Neural cell (in vitro differentiated cells): ENCODE results near the gene TAF1L. TPM values are rescaled to one million over a fixed set of nuclear protein-coding genes. Genes with fewer than 3 reads are reported as not detected.

Experiments used
- H2AFZ ChIP-seq: fragments of 200-600, 300-800 bp; sonication (generic), shearing (Covaris generic); 2 replicates; pipeline ENCODE4 v1.6.0; 2014; ENCODE audit warnings: low read depth, mild to moderate bottlenecking, antibody characterized with exemption, low read length, moderate library complexity
- H3F3A ChIP-seq: fragments of 200-600 bp; shearing (Covaris generic); 2 replicates; pipeline ENCODE4 v1.6.1; 2016; ENCODE audit warnings: mild to moderate bottlenecking, moderate library complexity, mixed read lengths, antibody characterized with exemption, low read length; ENCODE audit not compliant: insufficient read depth, poor library complexity, severe bottlenecking
- H3K27ac ChIP-seq: fragments of 200-600, 300-800 bp; sonication (generic), shearing (Covaris generic); 2 replicates; pipeline ENCODE4 v1.5.1; 2014; ENCODE audit warnings: mild to moderate bottlenecking, low read length, moderate library complexity
- H3K27me3 ChIP-seq: fragments of 300-800, 200-600 bp; sonication (generic), shearing (Covaris generic); 2 replicates; pipeline ENCODE4 v1.6.0; 2014; ENCODE audit warnings: mild to moderate bottlenecking, low read depth, low read length, moderate library complexity; ENCODE audit not compliant: insufficient read depth
- H3K36me3 ChIP-seq: fragments of 300-800, 200-600 bp; sonication (generic), shearing (Covaris generic); 2 replicates; pipeline ENCODE4 v1.5.1; 2014; ENCODE audit warnings: mild to moderate bottlenecking, antibody characterized with exemption, low read length, moderate library complexity; ENCODE audit not compliant: insufficient read depth
- H3K4me2 ChIP-seq: fragments of 300-800, 200-600 bp; sonication (generic), shearing (Covaris generic); 2 replicates; pipeline ENCODE4 v1.6.0; 2014; ENCODE audit warnings: mild to moderate bottlenecking, low read length
- H3K4me3 ChIP-seq: fragments of 300-800, 200-600 bp; sonication (generic), shearing (Covaris generic); 2 replicates; pipeline ENCODE4 v1.5.1; 2014; ENCODE audit warnings: mild to moderate bottlenecking, low read length, moderate library complexity
- H3K79me2 ChIP-seq: fragments of 200-600 bp; shearing (Covaris generic); replicated peaks from 2 replicates; pipeline ENCODE4 v1.6.0; 2014; ENCODE audit warnings: mild to moderate bottlenecking, low read length, moderate library complexity; ENCODE audit not compliant: insufficient read depth
- H3K9ac ChIP-seq: fragments of 300-800, 200-600 bp; sonication (generic), shearing (Covaris generic); 2 replicates; pipeline ENCODE4 v1.6.1; 2016; ENCODE audit warnings: mild to moderate bottlenecking, low read length, mixed read lengths
- H3K9me2 ChIP-seq: fragments of 200-600 bp; shearing (Covaris generic); 2 replicates; pipeline ENCODE4 v1.6.1; 2016; ENCODE audit warnings: mild to moderate bottlenecking, low read length, mixed read lengths; ENCODE audit not compliant: insufficient read depth
- H3K9me3 ChIP-seq: fragments of 200-600, 300-800 bp; sonication (generic), shearing (Covaris generic); 2 replicates; pipeline ENCODE4 v1.6.1; 2016; ENCODE audit warnings: mild to moderate bottlenecking, mixed run types, low read length, moderate library complexity, mixed read lengths
- H4K20me1 ChIP-seq: fragments of 200-600 bp; shearing (Covaris generic); 2 replicates; pipeline ENCODE4 v1.6.1; 2016; ENCODE audit warnings: mild to moderate bottlenecking, mixed run types; ENCODE audit not compliant: insufficient read depth
- EP300 ChIP-seq: fragments of 450-650 bp; conservative IDR thresholded peaks from 2 replicates; pipeline ENCODE4 v1.6.1; 2014; ENCODE audit warnings: antibody characterized with exemption, mild to moderate bottlenecking, moderate library complexity; ENCODE audit not compliant: poor library complexity, severe bottlenecking
- EZH2 ChIP-seq: fragments of 200-600, 300-800 bp; shearing (Covaris generic), sonication (generic); IDR thresholded peaks from 2 replicates; pipeline ENCODE4 v1.6.1; 2014; ENCODE audit warnings: antibody characterized with exemption, low read length, borderline replicate concordance, mild to moderate bottlenecking; ENCODE audit not compliant: insufficient read depth, poor library complexity, severe bottlenecking
- MXI1 ChIP-seq: fragments of 450-650 bp; conservative IDR thresholded peaks from 2 replicates; pipeline ENCODE4 v1.6.1; 2014; ENCODE audit warnings: antibody characterized with exemption, mild to moderate bottlenecking; ENCODE audit not compliant: poor library complexity, severe bottlenecking
- RAD21 ChIP-seq: fragments of 450-650 bp; conservative IDR thresholded peaks from 2 replicates; pipeline ENCODE4 v1.6.1; 2014; ENCODE audit warnings: antibody characterized with exemption, mild to moderate bottlenecking, moderate library complexity
- SMC3 ChIP-seq: fragments of 450-650 bp; conservative IDR thresholded peaks from 2 replicates; pipeline ENCODE4 v1.6.1; 2014; ENCODE audit warnings: antibody characterized with exemption, mild to moderate bottlenecking, moderate library complexity; ENCODE audit not compliant: poor library complexity
- TAF1 ChIP-seq: IDR thresholded peaks from 2 replicates; pipeline ENCODE4 v1.6.1; 2012; ENCODE audit warnings: low read depth
- polyA minus RNA-seq: library from RNA; depleted of rRNA, polyadenylated mRNA; stranded (reverse); fragments of >200 nt; gene quantifications from 2 replicates; pipeline ENCODE4 v1.2.3, GENCODE V29; 2014
- polyA plus RNA-seq: library from polyadenylated mRNA; depleted of rRNA; stranded (reverse); fragments of >200 nt; gene quantifications from 2 replicates; pipeline ENCODE4 v1.2.3, GENCODE V29; 2014
- TF ChIP-seq, protein P1 (sequence below): fragments of 450-650 bp; IDR thresholded peaks from 2 replicates; pipeline ENCODE4 v1.5.1; 2014; ENCODE audit warnings: antibody characterized with exemption, mild to moderate bottlenecking, moderate library complexity; ENCODE audit not compliant: poor library complexity, severe bottlenecking
- TF ChIP-seq, protein P2 (sequence below): IDR thresholded peaks from 2 replicates; pipeline ENCODE4 v1.6.1; 2012; ENCODE audit warnings: borderline replicate concordance

Gene TAF1L, protein sequence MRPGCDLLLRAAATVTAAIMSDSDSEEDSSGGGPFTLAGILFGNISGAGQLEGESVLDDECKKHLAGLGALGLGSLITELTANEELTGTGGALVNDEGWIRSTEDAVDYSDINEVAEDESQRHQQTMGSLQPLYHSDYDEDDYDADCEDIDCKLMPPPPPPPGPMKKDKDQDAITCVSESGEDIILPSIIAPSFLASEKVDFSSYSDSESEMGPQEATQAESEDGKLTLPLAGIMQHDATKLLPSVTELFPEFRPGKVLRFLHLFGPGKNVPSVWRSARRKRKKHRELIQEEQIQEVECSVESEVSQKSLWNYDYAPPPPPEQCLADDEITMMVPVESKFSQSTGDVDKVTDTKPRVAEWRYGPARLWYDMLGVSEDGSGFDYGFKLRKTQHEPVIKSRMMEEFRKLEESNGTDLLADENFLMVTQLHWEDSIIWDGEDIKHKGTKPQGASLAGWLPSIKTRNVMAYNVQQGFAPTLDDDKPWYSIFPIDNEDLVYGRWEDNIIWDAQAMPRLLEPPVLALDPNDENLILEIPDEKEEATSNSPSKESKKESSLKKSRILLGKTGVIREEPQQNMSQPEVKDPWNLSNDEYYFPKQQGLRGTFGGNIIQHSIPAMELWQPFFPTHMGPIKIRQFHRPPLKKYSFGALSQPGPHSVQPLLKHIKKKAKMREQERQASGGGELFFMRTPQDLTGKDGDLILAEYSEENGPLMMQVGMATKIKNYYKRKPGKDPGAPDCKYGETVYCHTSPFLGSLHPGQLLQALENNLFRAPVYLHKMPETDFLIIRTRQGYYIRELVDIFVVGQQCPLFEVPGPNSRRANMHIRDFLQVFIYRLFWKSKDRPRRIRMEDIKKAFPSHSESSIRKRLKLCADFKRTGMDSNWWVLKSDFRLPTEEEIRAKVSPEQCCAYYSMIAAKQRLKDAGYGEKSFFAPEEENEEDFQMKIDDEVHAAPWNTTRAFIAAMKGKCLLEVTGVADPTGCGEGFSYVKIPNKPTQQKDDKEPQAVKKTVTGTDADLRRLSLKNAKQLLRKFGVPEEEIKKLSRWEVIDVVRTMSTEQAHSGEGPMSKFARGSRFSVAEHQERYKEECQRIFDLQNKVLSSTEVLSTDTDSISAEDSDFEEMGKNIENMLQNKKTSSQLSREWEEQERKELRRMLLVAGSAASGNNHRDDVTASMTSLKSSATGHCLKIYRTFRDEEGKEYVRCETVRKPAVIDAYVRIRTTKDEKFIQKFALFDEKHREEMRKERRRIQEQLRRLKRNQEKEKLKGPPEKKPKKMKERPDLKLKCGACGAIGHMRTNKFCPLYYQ (N-terminal part only)
- polyA plus RNA-seq: not detected in 2 replicates
- polyA minus RNA-seq: 0.24 TPM in 1 of 2 replicates, not detected in the other

DNA sequence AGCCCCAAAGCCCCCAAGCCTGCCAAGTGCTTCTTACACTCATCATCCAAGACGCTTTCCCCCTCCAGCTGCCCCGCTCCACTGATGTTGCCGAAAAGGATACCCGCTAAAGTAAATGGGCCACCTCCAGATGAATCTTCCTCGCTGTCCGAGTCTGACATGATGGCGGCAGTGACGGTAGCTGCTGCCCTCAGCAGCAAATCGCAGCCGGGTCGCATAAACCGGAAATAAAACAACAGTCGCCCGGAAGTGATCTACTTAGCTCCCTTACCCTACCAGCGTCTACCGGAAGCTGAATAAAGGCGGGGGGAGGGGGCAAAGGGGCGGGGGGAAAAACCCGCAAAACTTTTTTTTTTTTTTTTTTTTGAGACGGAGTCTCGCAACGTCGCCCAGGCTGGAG is at the start of gene TAF1L:
Gene TAF1L, minus strand, starts transcription at position 308 of the 400 bp plus-strand sequence. Its CDS starts 90 bp downstream, at position 218.
- H3K36me3 ChIP-seq: no peaks in the 10 kb centered on the region
- no peaks in the 10 kb centered on the region for H3K9me2 ChIP-seq
- H3K4me3 ChIP-seq: no peak within 1 kb of the TSS
- no peak within 1 kb of the TSS for H3K4me2 ChIP-seq
- no peaks in the 10 kb centered on the region for H4K20me1 ChIP-seq
- no peaks in the 10 kb centered on the region for H3K9me3 ChIP-seq
- H2AFZ ChIP-seq: no peak within 1 kb of the TSS
- TF ChIP-seq RAD21 (no peak), TAF1 (no peak), EZH2 (no peak), SMC3 (no peak), MXI1 (no peak)
- TF ChIP-seq, protein P1, sequence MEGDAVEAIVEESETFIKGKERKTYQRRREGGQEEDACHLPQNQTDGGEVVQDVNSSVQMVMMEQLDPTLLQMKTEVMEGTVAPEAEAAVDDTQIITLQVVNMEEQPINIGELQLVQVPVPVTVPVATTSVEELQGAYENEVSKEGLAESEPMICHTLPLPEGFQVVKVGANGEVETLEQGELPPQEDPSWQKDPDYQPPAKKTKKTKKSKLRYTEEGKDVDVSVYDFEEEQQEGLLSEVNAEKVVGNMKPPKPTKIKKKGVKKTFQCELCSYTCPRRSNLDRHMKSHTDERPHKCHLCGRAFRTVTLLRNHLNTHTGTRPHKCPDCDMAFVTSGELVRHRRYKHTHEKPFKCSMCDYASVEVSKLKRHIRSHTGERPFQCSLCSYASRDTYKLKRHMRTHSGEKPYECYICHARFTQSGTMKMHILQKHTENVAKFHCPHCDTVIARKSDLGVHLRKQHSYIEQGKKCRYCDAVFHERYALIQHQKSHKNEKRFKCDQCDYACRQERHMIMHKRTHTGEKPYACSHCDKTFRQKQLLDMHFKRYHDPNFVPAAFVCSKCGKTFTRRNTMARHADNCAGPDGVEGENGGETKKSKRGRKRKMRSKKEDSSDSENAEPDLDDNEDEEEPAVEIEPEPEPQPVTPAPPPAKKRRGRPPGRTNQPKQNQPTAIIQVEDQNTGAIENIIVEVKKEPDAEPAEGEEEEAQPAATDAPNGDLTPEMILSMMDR: no peak
- H3F3A ChIP-seq: no peaks in the 10 kb centered on the region
- H3K27ac ChIP-seq: no peak within 1 kb of the TSS
- no peak within 1 kb of the TSS for H3K9ac ChIP-seq
- H3K27me3 ChIP-seq: no peaks in the 10 kb centered on the region
- H3K79me2 ChIP-seq: no peaks in the 10 kb centered on the region

DNA sequence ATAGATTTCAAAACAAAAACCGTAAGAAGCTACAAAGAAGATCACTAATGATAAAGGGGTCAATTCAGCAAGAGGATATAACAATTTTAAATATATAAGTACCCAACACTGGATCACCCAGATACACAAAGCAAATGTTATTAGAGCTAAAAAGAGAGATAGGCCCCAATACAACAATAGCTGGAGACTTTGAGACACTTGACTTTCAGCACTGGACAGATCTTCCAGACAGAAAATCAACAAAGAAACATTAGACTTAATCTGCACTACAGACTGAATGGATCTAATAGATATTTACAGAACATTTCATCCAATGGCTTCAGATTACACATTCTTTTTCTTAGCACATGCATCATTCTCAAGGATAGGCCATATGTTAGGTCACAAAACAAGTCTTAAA is 46.3 kb upstream of the TAF1L start:
- Histone ChIP-seq H3F3A (no peaks in the 10 kb centered on the region), H2AFZ (no peak overlapping the region), H3K27me3 (no peaks in the 10 kb centered on the region), H3K9me2 (no peaks in the 10 kb centered on the region), H3K9ac (no peak overlapping the region), H4K20me1 (no peaks in the 10 kb centered on the region), H3K4me2 (no peak overlapping the region), H3K4me3 (no peak overlapping the region), H3K36me3 (no peaks in the 10 kb centered on the region), H3K27ac (no peak overlapping the region), H3K9me3 (no peaks in the 10 kb centered on the region), H3K79me2 (no peaks in the 10 kb centered on the region)
- TF ChIP-seq RAD21 (no peak), TAF1 (no peak), EP300 (no peak), MXI1 (no peak)

DNA sequence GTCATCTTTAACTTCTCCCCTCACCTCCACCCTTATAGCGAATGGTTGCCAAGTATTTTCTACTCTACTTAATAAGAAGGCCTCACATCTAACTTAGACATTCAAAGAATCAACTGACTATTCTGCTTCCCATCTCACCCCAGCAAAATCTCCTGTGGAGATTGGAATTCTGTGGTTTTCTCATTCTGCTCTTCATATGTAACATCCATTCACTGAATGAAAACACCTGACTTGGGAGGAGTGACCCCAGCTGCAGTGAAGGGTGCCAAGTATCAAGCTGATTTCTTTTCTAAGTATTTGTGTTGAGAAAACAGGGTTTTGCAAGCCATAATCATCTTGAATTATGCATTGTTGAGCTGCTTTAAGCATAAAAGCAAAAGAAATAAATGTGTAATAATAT is 42.5 kb upstream of the TAF1L start:
- no peaks in the 10 kb centered on the region for H3K27me3 ChIP-seq
- no peaks in the 10 kb centered on the region for H3K79me2 ChIP-seq
- no peaks in the 10 kb centered on the region for H3K9me3 ChIP-seq
- TF ChIP-seq, protein P1: no peak
- TF ChIP-seq, protein P2, sequence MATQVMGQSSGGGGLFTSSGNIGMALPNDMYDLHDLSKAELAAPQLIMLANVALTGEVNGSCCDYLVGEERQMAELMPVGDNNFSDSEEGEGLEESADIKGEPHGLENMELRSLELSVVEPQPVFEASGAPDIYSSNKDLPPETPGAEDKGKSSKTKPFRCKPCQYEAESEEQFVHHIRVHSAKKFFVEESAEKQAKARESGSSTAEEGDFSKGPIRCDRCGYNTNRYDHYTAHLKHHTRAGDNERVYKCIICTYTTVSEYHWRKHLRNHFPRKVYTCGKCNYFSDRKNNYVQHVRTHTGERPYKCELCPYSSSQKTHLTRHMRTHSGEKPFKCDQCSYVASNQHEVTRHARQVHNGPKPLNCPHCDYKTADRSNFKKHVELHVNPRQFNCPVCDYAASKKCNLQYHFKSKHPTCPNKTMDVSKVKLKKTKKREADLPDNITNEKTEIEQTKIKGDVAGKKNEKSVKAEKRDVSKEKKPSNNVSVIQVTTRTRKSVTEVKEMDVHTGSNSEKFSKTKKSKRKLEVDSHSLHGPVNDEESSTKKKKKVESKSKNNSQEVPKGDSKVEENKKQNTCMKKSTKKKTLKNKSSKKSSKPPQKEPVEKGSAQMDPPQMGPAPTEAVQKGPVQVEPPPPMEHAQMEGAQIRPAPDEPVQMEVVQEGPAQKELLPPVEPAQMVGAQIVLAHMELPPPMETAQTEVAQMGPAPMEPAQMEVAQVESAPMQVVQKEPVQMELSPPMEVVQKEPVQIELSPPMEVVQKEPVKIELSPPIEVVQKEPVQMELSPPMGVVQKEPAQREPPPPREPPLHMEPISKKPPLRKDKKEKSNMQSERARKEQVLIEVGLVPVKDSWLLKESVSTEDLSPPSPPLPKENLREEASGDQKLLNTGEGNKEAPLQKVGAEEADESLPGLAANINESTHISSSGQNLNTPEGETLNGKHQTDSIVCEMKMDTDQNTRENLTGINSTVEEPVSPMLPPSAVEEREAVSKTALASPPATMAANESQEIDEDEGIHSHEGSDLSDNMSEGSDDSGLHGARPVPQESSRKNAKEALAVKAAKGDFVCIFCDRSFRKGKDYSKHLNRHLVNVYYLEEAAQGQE: no peak
- TF ChIP-seq TAF1 (no peak), EZH2 (no peak)
- no peaks in the 10 kb centered on the region for H3K9me2 ChIP-seq
- no peak overlapping the region for H3K9ac ChIP-seq
- no peak overlapping the region for H3K27ac ChIP-seq
- no peaks in the 10 kb centered on the region for H3K36me3 ChIP-seq
- H3F3A ChIP-seq: no peaks in the 10 kb centered on the region
- H3K4me3 ChIP-seq: no peak overlapping the region
- no peaks in the 10 kb centered on the region for H4K20me1 ChIP-seq
- H3K4me2 ChIP-seq: no peak overlapping the region
- no peak overlapping the region for H2AFZ ChIP-seq
